Measurements from ENCODE around the gene MYOG.

MYOG gene

GRCh38 chr1:203089001-203089650 lies 3.3 kb upstream of the MYOG start:
- Histone ChIP-seq H3K4me1 (ENCODE audit: control insufficient read depth, insufficient read depth, low read length, poor library complexity, severe bottlenecking) (no peaks in the 10 kb centered on the region), H3K9me3 (ENCODE audit: control insufficient read depth, low read length) (no peaks in the 10 kb centered on the region), H3K36me3 (ENCODE audit: control insufficient read depth, insufficient read depth, low read length) (no peaks in the 10 kb centered on the region), H3K27ac (ENCODE audit: low read depth, low read length, severe bottlenecking) (no peak overlapping the region), H3K4me3 (ENCODE audit: extremely low read depth, insufficient read depth, low read length, poor library complexity, severe bottlenecking) (no peak overlapping the region)
- WGBS, 2 experiments (ENCODE audit: insufficient coverage in 2 of 2) = 92 to 95% methylated on average over 4 to 6 of the region's 7 CpGs

GRCh38 chr1:203088441-203088840 lies 2.6 kb upstream of the MYOG start:
- 78 to 91% methylated on average over 3 of the region's 3 CpGs for WGBS, 2 experiments (ENCODE audit: insufficient coverage in 2 of 2)
- H3K27ac ChIP-seq (ENCODE audit: low read depth, low read length, severe bottlenecking) = no peak overlapping the region
- H3K36me3 ChIP-seq (ENCODE audit: control insufficient read depth, insufficient read depth, low read length) = no peaks in the 10 kb centered on the region
- H3K4me3 ChIP-seq (ENCODE audit: extremely low read depth, insufficient read depth, low read length, poor library complexity, severe bottlenecking) = no peak overlapping the region
- H3K4me1 ChIP-seq (ENCODE audit: control insufficient read depth, insufficient read depth, low read length, poor library complexity, severe bottlenecking) = no peaks in the 10 kb centered on the region
- H3K9me3 ChIP-seq (ENCODE audit: control insufficient read depth, low read length) = no peaks in the 10 kb centered on the region

- peak overlapping the region; percentile 23 for H3K27ac ChIP-seq (ENCODE audit: low read depth, low read length, severe bottlenecking)
- no peaks in the 10 kb centered on the region for H3K4me1 ChIP-seq (ENCODE audit: control insufficient read depth, insufficient read depth, low read length, poor library complexity, severe bottlenecking)
- H3K4me3 ChIP-seq (ENCODE audit: extremely low read depth, insufficient read depth, low read length, poor library complexity, severe bottlenecking) = no peak overlapping the region
- WGBS, 2 experiments (ENCODE audit: insufficient coverage in 2 of 2) = 84 to 91% methylated on average over 8 to 9 of the region's 11 CpGs
- H3K36me3 ChIP-seq (ENCODE audit: control insufficient read depth, insufficient read depth, low read length) = no peaks in the 10 kb centered on the region
- H3K9me3 ChIP-seq (ENCODE audit: control insufficient read depth, low read length) = no peaks in the 10 kb centered on the region
These were observed 1.4 kb upstream of the MYOG start for GRCh38 chr1:203086992-203087763.

GRCh38 chr1:203084588-203085527 lies 954 bp downstream of the MYOG start:
- no peaks in the 10 kb centered on the region for H3K4me1 ChIP-seq (ENCODE audit: control insufficient read depth, insufficient read depth, low read length, poor library complexity, severe bottlenecking)
- no peaks in the 10 kb centered on the region for H3K9me3 ChIP-seq (ENCODE audit: control insufficient read depth, low read length)
- WGBS, 2 experiments (ENCODE audit: insufficient coverage in 2 of 2) = 83 to 88% methylated on average over 9 to 13 of the region's 14 CpGs
- H3K36me3 ChIP-seq (ENCODE audit: control insufficient read depth, insufficient read depth, low read length) = no peaks in the 10 kb centered on the region
- H3K4me3 ChIP-seq (ENCODE audit: extremely low read depth, insufficient read depth, low read length, poor library complexity, severe bottlenecking) = no peak overlapping the region
- no peak overlapping the region for H3K27ac ChIP-seq (ENCODE audit: low read depth, low read length, severe bottlenecking)

- Histone ChIP-seq H3K27ac (ENCODE audit: low read depth, low read length, severe bottlenecking) (no peak overlapping the region), H3K4me1 (ENCODE audit: control insufficient read depth, insufficient read depth, low read length, poor library complexity, severe bottlenecking) (no peaks in the 10 kb centered on the region), H3K36me3 (ENCODE audit: control insufficient read depth, insufficient read depth, low read length) (no peaks in the 10 kb centered on the region), H3K9me3 (ENCODE audit: control insufficient read depth, low read length) (no peaks in the 10 kb centered on the region), H3K4me3 (ENCODE audit: extremely low read depth, insufficient read depth, low read length, poor library complexity, severe bottlenecking) (no peak overlapping the region)
- 95 to 98% methylated on average over 10 of the region's 11 CpGs for WGBS, 2 experiments (ENCODE audit: insufficient coverage in 2 of 2)
These were observed 2.3 kb downstream of the MYOG start for GRCh38 chr1:203083463-203083921.

- Histone ChIP-seq H3K4me1 (ENCODE audit: control insufficient read depth, insufficient read depth, low read length, poor library complexity, severe bottlenecking) (no peaks in the 10 kb centered on the region), H3K4me3 (ENCODE audit: extremely low read depth, insufficient read depth, low read length, poor library complexity, severe bottlenecking) (no peak overlapping the region), H3K36me3 (ENCODE audit: control insufficient read depth, insufficient read depth, low read length) (no peaks in the 10 kb centered on the region), H3K27ac (ENCODE audit: low read depth, low read length, severe bottlenecking) (no peak overlapping the region), H3K9me3 (ENCODE audit: control insufficient read depth, low read length) (no peaks in the 10 kb centered on the region)
- 84 to 88% methylated on average over 5 to 8 of the region's 11 CpGs for WGBS, 2 experiments (ENCODE audit: insufficient coverage in 2 of 2)
These were observed 3.0 kb downstream of the MYOG start for GRCh38 chr1:203082571-203083462.

- Histone ChIP-seq H3K4me3 (ENCODE audit: extremely low read depth, insufficient read depth, low read length, poor library complexity, severe bottlenecking) (no peak overlapping the region), H3K4me1 (ENCODE audit: control insufficient read depth, insufficient read depth, low read length, poor library complexity, severe bottlenecking) (no peaks in the 10 kb centered on the region), H3K27ac (ENCODE audit: low read depth, low read length, severe bottlenecking) (no peak overlapping the region), H3K9me3 (ENCODE audit: control insufficient read depth, low read length) (no peaks in the 10 kb centered on the region), H3K36me3 (ENCODE audit: control insufficient read depth, insufficient read depth, low read length) (no peaks in the 10 kb centered on the region)
- WGBS, 2 experiments (ENCODE audit: insufficient coverage in 2 of 2) = 88% methylated on average over 1 of the region's 3 CpGs; no CpG with 5 or more reads in 1 of the 2 experiments
These were observed 3.6 kb downstream of the MYOG start for GRCh38 chr1:203082231-203082505.

GRCh38 chr1:203081465-203082230 lies 4.2 kb downstream of the MYOG start:
- H3K36me3 ChIP-seq (ENCODE audit: control insufficient read depth, insufficient read depth, low read length) = no peaks in the 10 kb centered on the region
- WGBS, 2 experiments (ENCODE audit: insufficient coverage in 2 of 2) = 71 to 79% methylated on average over 6 to 7 of the region's 9 CpGs
- H3K4me3 ChIP-seq (ENCODE audit: extremely low read depth, insufficient read depth, low read length, poor library complexity, severe bottlenecking) = no peak overlapping the region
- no peaks in the 10 kb centered on the region for H3K4me1 ChIP-seq (ENCODE audit: control insufficient read depth, insufficient read depth, low read length, poor library complexity, severe bottlenecking)
- H3K27ac ChIP-seq (ENCODE audit: low read depth, low read length, severe bottlenecking) = no peak overlapping the region
- no peaks in the 10 kb centered on the region for H3K9me3 ChIP-seq (ENCODE audit: control insufficient read depth, low read length)

- H3K4me3 ChIP-seq (ENCODE audit: extremely low read depth, insufficient read depth, low read length, poor library complexity, severe bottlenecking) = no peak overlapping the region
- H3K36me3 ChIP-seq (ENCODE audit: control insufficient read depth, insufficient read depth, low read length) = no peaks in the 10 kb centered on the region
- no peaks in the 10 kb centered on the region for H3K9me3 ChIP-seq (ENCODE audit: control insufficient read depth, low read length)
- H3K27ac ChIP-seq (ENCODE audit: low read depth, low read length, severe bottlenecking) = no peak overlapping the region
- H3K4me1 ChIP-seq (ENCODE audit: control insufficient read depth, insufficient read depth, low read length, poor library complexity, severe bottlenecking) = no peaks in the 10 kb centered on the region
- WGBS, 2 experiments (ENCODE audit: insufficient coverage in 2 of 2) = 90 to 93% methylated on average over 2 of the region's 5 CpGs
These were observed 5.4 kb downstream of the MYOG start for GRCh38 chr1:203080456-203080855.

All from mesodermal cell (in vitro differentiated cells).